ENCODE data around the gene ZMIZ1. TPM values are rescaled to one million over a fixed set of nuclear protein-coding genes. Genes with fewer than 3 reads are reported as not detected.

Gene ZMIZ1
- total RNA-seq, 6 donors from 2014 or later: 51.0 to 99.2 (median 91.8) TPM

DNA sequence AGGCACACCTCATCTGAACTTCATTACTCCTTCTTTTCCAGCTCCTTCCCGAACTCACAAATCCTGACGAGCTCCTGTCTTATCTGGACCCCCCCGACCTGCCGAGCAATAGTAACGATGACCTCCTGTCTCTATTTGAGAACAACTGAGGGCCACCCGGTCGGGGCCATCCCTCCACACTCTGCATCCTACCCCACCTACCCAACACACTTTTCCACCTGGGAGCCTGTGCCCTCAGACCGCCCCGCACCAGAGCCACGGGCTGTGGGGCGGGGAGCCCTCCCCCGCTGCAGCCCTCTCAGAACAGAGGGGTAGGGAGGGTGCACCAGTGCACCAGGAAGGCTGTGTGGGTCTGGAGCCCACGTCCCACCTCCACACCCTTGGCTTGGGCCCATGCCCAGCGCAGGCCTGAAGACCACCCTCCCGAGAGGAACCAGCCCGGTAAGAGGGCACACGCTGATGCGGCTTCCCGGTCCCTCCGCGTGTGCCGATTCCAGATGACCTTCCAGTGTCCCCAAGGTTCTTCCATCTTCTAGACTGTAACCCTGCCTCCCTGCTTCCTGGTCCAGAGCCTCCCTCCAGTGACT is 243.9 kb downstream of the ZMIZ1 start:
- Histone ChIP-seq H3K27ac (no peak overlapping the region), H3K36me3 (peaks cover 9 to 83% (median 63%) of the 10 kb centered on the region in 4 donors), H3K4me3 (no peak overlapping the region), H3K9me3 (no peaks in the 10 kb centered on the region), H3K4me1 (peaks cover 9 to 13% (median 11%) of the 10 kb centered on the region in 4 donors), H3K27me3 (no peaks in the 10 kb centered on the region)
- TF ChIP-seq POLR2AphosphoS5 (IDR thresholded peaks at IDR 0.05) (no peak), EP300 (IDR thresholded peaks at IDR 0.05) (no peak), POLR2A (IDR thresholded peaks at IDR 0.05) (no peak)
- TF ChIP-seq, protein P1, sequence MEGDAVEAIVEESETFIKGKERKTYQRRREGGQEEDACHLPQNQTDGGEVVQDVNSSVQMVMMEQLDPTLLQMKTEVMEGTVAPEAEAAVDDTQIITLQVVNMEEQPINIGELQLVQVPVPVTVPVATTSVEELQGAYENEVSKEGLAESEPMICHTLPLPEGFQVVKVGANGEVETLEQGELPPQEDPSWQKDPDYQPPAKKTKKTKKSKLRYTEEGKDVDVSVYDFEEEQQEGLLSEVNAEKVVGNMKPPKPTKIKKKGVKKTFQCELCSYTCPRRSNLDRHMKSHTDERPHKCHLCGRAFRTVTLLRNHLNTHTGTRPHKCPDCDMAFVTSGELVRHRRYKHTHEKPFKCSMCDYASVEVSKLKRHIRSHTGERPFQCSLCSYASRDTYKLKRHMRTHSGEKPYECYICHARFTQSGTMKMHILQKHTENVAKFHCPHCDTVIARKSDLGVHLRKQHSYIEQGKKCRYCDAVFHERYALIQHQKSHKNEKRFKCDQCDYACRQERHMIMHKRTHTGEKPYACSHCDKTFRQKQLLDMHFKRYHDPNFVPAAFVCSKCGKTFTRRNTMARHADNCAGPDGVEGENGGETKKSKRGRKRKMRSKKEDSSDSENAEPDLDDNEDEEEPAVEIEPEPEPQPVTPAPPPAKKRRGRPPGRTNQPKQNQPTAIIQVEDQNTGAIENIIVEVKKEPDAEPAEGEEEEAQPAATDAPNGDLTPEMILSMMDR (IDR thresholded peaks at IDR 0.05): no peak
- no peak for ATAC-seq (ENCODE audit: low FRiP score in 2 of 2)
- DNase-seq: no peak
- WGBS, 2 donors: 93 to 95% methylated on average over 10 to 22 of the region's 22 CpGs

GRCh38 chr10:79313320-79313719 is 244.6 kb downstream of the ZMIZ1 start:
- no peak for TF ChIP-seq EP300 (IDR thresholded peaks at IDR 0.05)
- TF ChIP-seq, protein P1 (IDR thresholded peaks at IDR 0.05): no peak
- no peak for TF ChIP-seq POLR2AphosphoS5 (IDR thresholded peaks at IDR 0.05)
- TF ChIP-seq POLR2A (IDR thresholded peaks at IDR 0.05): no peak
- Histone ChIP-seq H3K27me3 (no peaks in the 10 kb centered on the region), H3K9me3 (no peaks in the 10 kb centered on the region), H3K27ac (no peak overlapping the region), H3K36me3 (peaks cover 9 to 77% (median 57%) of the 10 kb centered on the region in 4 donors), H3K4me3 (no peak overlapping the region), H3K4me1 (peaks cover 10 to 18% (median 16%) of the 10 kb centered on the region in 4 donors)
- DNase-seq (no peak), ATAC-seq (ENCODE audit: low FRiP score in 2 of 2) (no peak)
- WGBS, 2 donors: 80 to 90% methylated on average over 8 of the region's 8 CpGs

DNA sequence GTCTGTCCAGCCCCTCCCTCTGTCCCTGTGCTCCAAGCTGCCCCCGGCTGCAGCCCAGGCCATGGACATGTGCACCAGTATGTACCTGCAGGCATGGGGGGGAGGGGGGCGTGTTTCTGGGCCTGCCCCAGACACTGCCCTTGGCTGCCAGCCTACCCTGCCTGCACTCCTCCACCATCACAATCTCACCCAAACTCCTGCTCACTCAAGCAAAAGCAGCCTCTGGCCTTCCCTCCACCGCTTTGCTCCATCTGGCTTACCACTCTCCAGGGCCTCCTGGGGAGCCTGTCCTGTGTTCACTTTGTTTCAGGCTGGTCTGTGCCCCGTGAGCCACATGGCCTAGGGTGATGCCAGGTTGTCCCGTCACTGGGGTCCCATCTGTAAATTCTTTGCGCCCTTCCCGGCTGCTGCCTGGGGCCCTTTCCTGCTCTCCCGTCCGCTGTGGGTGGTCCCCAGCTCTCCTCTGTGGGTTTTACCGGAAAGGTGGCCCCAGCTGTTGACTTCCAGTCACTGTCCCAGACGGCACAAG is 245.2 kb downstream of the ZMIZ1 start:
- TF ChIP-seq, protein P1 (IDR thresholded peaks at IDR 0.05): no peak
- TF ChIP-seq POLR2AphosphoS5 (IDR thresholded peaks at IDR 0.05): no peak
- TF ChIP-seq POLR2A (IDR thresholded peaks at IDR 0.05): no peak
- TF ChIP-seq EP300 (IDR thresholded peaks at IDR 0.05): no peak
- Histone ChIP-seq H3K27me3 (no peaks in the 10 kb centered on the region), H3K9me3 (no peaks in the 10 kb centered on the region), H3K4me3 (no peak overlapping the region), H3K4me1 (peaks cover 10 to 24% (median 16%) of the 10 kb centered on the region in 4 donors), H3K27ac (no peak overlapping the region), H3K36me3 (peaks cover 6 to 70% (median 50%) of the 10 kb centered on the region in 4 donors)
- 91 to 93% methylated on average over 9 to 11 of the region's 11 CpGs for WGBS, 2 donors
- no peak for ATAC-seq (ENCODE audit: low FRiP score in 2 of 2)
- no peak for DNase-seq

DNA sequence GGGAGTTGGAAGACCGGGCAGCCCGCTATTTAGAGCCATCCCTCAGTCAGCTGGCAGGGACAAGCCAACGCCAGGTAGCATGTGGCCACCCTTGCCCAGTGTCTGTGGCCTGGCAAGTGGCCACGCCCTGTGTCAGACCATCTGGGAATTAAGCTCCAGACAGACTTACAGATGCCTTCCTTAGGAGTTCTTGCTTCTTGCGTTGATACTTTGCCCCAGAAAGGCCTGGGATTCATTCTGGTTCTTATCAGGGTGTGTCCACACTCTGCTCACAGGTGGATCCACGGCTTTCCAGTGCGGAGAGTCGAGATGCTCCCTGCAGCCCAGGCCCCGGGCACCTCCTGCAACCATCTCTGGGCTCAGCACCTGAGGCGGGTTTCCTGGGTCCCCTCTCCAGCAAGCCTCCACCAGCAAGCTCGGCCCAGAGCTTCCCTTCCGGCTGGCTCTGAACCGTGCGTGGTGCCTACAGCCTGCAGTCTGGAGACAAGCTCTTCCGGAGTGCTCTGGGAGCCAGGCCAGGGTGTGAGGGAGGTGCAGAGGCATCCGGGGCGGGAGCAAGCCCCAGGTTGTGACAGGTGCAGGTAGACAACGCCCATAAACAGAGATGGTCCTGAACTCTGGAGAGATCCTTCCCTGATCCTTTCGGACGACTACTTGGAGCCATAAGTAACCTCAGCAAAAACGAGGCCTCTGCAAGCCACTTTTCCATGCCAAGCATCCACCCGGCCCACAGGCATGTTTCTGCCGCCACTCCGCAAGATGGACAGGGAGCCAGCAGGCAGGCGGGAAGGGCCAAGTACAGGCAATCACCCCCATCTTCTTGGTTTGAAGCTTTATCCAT is 246.2 kb downstream of the ZMIZ1 start:
- H3K36me3 ChIP-seq: peaks cover 0 to 60% (median 42%) of the 10 kb centered on the region in 4 donors
- H3K9me3 ChIP-seq: no peaks in the 10 kb centered on the region
- WGBS, 2 donors: 86 to 94% methylated on average over 25 of the region's 25 CpGs
- no peak overlapping the region for H3K27ac ChIP-seq
- DNase-seq (no peak), ATAC-seq (ENCODE audit: low FRiP score in 2 of 2) (no peak)
- no peak for TF ChIP-seq EP300 (IDR thresholded peaks at IDR 0.05)
- no peak for TF ChIP-seq POLR2AphosphoS5 (IDR thresholded peaks at IDR 0.05)
- TF ChIP-seq, protein P1 (IDR thresholded peaks at IDR 0.05): no peak
- TF ChIP-seq POLR2A (IDR thresholded peaks at IDR 0.05): no peak
- H3K27me3 ChIP-seq: no peaks in the 10 kb centered on the region
- peaks cover 10 to 24% (median 16%) of the 10 kb centered on the region in 4 donors for H3K4me1 ChIP-seq
- H3K4me3 ChIP-seq: no peak overlapping the region
